Left forelimb (tissue), 1 donor: ENCODE measurements around the gene SPATA12.

Source experiments
- DNase-seq: peaks from one replicate; pipeline ENCODE4 v3.0.0-alpha.2; 2018; ENCODE audit warnings: low spot score

SPATA12 gene

GRCh38 chr3:57053122-57053521 is 7.3 kb upstream of the SPATA12 start:
- DNase-seq = no peak

- DNase-seq = no peak
Observed at GRCh38 chr3:57057351-57057750, 3.1 kb upstream of the SPATA12 start.

- no peak for DNase-seq
Observed at GRCh38 chr3:57059411-57059810, 1.1 kb upstream of the SPATA12 start.

DNA sequence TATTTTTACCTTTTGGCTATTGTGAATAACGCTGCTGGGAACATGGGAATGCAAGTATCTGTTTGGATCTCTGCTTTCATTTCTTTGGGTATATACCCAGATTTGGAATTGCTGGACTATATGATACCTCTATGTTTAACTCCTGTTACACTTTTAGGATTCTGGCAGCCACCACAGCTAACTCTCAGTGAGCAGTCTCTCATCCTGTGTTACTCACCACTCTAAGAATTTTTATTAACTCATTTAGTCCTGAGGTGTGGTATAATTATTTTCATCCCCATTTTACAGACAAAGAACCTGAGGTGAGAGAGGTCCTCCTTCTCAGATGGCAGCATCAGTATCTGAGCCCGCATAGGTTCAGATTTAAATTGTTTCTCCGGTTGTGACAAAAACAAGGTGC is 1.1 kb downstream of the SPATA12 start:
- no peak for DNase-seq

- no peak for DNase-seq
Observed at GRCh38 chr3:57062101-57062631, 1.7 kb downstream of the SPATA12 start.

DNA sequence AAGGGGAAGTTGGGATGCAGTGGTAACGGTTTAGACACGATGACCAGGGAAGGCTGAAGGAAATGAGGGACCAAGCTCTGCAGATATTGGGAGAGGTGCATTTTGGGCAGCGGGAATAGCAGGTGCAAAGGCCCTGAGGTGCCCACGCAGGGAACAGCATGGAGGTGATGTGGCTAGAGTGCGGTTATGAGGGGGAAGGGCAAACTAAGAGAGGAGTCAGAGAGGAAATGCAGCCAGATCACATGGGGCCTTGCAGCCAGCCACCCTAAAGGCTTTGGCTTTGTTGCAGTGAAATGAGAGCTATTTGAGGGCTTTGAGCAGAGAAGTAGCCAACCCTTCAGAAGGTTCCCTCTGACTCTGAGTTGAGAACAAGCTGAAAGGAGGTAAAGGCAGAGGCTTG is 2.6 kb downstream of the SPATA12 start:
- no peak for DNase-seq

GRCh38 chr3:57064001-57064400 is 3.5 kb downstream of the SPATA12 start:
- DNase-seq = no peak

GRCh38 chr3:57064572-57064971 is 4.1 kb downstream of the SPATA12 start:
- no peak for DNase-seq

GRCh38 chr3:57065588-57065987 is 5.1 kb downstream of the SPATA12 start:
- DNase-seq = no peak

GRCh38 chr3:57066471-57066870 is 6.0 kb downstream of the SPATA12 start:
- DNase-seq = no peak

- DNase-seq = no peak
Observed at GRCh38 chr3:57068437-57069089, 8.1 kb downstream of the SPATA12 start.

DNA sequence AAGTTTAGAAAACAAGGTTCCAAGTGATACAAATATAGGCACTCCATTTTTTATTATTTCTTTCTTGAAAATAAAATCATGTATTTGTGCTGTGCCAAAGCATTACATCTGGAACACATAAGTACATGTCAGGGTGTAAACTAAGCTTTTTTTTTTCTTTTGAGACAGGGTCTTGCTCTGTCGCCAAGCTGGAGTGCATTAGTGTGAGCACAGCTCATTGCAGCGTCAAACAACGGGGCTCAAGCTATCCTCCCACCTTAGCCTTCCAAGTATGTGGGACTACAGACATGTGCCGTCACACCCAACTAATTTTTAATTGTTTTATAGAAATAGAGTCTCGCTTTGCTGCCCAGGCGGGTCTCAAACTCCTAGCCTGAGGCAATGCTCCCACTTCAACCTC is 9.0 kb downstream of the SPATA12 start:
- DNase-seq = no peak

DNA sequence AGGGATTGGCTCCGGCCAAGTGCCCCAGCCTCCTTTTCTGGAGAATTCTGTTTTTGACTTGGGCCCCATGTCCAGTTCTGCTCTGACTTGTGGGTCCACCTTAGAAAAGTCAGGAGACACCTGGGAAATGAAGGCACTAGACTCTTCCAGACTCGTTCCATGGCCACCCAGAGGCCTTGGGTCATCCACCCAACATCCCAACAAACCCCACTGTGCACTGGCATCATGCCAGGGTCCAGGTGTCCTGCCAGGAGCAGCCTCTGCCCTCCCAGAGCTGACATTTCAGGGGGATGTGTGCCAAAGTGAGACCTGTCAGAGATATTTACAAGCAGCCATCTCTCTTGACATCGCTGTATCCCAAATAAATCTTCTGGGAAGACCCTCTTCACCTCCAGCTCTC is 13.2 kb downstream of the SPATA12 start:
- DNase-seq = no peak

- DNase-seq = no peak
Observed at GRCh38 chr3:57074135-57074534, 13.7 kb downstream of the SPATA12 start.

- DNase-seq = no peak
Observed at GRCh38 chr3:57076422-57076951, 16.0 kb downstream of the SPATA12 start.

DNA sequence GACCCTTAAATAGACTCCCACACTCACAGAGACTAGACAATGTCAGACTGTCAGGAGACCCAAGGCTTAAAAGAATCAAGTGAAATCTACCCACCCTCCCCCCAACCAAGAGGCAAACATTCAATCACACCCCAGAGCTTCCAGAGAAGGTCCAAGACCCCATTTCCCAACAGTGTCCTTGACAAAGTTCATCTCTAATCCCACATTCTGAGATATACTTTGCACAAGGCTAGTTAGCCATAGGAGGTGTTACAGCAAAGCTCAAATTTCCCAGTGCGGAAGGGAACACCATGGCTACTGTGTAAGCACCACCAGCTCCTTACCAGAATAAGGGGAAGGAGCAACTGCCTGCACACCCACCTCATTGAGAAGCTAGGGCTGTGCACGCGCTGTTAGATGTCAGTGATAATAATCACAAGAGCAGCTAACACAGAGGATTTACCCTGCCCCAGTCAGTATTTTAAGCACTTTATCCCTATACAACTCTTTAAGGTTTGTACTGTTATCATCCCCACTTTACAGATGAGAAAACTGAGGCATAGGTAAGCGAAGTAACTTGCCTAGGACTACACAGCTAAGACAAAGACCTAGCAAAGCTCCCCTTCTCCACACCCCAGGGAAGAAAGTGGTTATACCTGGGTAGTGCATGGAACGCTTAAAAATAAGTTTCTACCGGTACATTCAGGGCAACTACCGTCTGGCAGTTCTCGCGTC is 17.3 kb downstream of the SPATA12 start:
- DNase-seq = no peak

- DNase-seq = no peak
Observed at GRCh38 chr3:57078344-57078634, 17.8 kb downstream of the SPATA12 start.

- peak; percentile 84 for DNase-seq
Observed at GRCh38 chr3:57078635-57079473, 18.4 kb downstream of the SPATA12 start.

- DNase-seq = no peak
Observed at GRCh38 chr3:57079474-57079831, 19.0 kb downstream of the SPATA12 start.

GRCh38 chr3:57080171-57080570 is 19.7 kb downstream of the SPATA12 start:
- DNase-seq = no peak

GRCh38 chr3:57081173-57081572 is 20.7 kb downstream of the SPATA12 start:
- DNase-seq = no peak

GRCh38 chr3:57082481-57082880 is 22.0 kb downstream of the SPATA12 start:
- DNase-seq = no peak
